Stimulated activated CD4-positive, alpha-beta T cell treated with anti-CD3 and anti-CD28 coated beads, TNF-alpha, amount 100 ng/mL, for 1 hour (primary cell): ENCODE data around the gene PHAX.
"Not testable (repeated sequence)": the region's sequence is repeated elsewhere in the genome, so short reads cannot be mapped to it uniquely, and the experiment has no call there.

ENCODE experiments used
- DNase-seq, 3 donors: peaks; one replicate each; pipeline ENCODE4 v3.0.0-alpha.2; 2020; ENCODE audit warnings: low read depth in 3 of 3, low spot score in 1 of 3

PHAX gene

GRCh38 chr5:126603402-126603991, 2.8 kb downstream of the PHAX start:
- DNase-seq: no peak

GRCh38 chr5:126605525-126605924, 4.8 kb downstream of the PHAX start:
- DNase-seq: no peak

GRCh38 chr5:126610160-126610559, 9.4 kb downstream of the PHAX start:
- DNase-seq: no peak

- DNase-seq: no peak
Measured at GRCh38 chr5:126610616-126611015, 9.9 kb downstream of the PHAX start.

DNA sequence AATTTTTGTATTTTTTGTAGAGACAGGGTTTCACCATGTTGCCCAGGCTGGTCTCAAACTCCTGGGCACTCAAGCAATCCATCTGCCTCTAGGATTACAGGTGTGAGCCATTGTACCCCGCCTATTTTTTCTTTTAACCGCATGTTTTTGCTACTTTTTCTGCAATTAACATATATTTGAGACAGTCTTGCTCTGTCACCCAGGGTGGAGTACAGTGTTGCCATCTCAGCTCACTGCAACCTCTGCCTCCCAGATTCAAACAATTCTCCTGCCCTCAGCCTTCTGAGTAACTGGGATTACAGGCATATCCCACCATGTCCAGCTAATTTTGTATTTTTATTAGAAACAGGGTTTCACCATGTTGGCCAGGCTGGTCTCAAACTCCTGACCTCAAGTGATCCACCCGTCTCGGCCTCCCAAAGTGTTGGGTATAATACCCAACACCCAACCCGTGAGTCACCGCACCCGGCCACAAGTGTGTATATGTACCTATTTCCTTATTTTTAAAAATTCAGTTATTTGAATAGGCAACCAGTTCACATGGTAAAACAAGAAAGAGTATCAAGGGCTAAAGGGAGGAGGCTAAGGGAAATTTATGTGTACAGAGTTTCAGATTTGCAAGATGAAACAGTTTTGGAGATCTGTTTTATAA, 13.3 kb downstream of the PHAX start:
- no peak for DNase-seq

DNA sequence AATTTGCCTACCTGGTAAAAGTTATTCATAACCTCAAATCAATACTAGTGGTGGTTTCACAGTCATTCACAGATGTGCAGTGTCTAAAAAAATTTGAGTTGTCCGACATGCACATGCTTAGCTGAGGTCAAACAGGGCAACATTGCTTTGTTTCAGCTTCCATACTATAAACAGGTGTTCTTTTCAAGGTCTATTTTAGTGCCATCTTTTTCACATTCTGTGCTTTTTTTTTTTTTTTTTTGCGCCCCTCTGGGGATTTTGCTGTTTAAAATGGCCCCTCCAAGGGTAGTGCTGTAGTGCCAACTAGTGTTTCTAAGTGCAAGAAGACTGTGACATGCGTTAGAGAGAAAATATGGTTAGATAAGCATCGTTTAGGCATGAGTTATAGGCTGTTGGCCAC, 14.5 kb downstream of the PHAX start:
- no peak for DNase-seq

DNA sequence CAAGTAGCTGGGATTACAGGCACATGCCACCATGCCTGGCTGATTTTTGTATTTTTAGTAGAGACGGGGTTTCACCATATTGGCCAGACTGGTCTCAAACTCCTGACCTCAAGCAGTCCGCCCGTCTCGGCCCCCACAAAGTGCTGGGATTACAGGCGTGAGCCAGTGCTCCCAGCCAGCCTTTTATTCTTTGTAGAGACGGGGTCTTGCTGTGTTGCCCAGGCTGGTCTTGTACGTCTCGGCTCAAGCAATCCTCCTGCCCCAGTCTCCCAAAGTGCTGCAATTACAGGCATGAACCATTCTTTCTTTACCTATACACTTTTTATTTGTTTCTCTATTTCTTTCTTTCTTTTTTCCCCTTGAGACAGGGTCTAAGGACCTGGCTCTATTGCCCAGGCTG, 16.9 kb downstream of the PHAX start:
- DNase-seq: not testable (repeated sequence)

DNA sequence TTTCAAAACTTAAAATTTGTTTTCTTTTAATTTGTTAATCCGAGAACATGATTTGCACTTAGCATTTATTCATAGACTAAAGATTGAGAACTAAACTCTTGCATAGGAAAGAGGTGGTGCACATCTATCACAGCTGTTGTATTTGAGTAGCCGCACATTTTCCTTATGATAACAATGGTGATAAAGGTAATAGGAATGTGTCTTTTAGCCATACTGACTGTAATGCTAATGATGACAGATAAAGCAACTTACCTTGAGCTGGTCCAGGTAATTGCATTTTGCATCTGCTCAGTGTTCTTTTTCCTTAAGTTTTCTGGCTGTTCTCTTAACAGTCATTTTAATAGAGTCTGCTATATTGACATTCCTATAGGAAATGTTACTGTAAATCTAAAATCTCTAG, 19.0 kb downstream of the PHAX start:
- no peak for DNase-seq

GRCh38 chr5:126624534-126624933, 23.8 kb downstream of the PHAX start:
- DNase-seq: no peak

- DNase-seq: no peak
Measured at GRCh38 chr5:126628102-126628501, 27.4 kb downstream of the PHAX start.

DNA sequence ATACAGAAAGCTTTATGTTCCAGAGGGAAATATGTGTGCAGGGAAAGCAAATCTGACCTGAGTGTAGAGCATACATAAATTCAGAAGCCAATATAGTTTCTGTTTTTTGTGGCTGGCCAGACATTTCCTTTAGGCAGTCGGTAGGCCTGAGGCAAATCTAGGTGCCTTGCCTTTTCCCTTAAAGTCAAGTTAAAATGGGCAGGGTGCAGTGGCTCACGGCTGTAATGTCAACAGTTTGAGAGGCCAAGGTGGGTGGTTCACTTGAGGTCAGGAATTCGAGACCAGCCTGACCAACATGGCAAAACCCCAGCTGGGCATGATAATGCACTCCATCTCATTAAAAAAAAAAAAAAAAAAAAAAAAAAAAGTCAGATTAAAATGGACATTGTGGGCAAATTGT, 31.2 kb downstream of the PHAX start:
- no peak for DNase-seq

DNA sequence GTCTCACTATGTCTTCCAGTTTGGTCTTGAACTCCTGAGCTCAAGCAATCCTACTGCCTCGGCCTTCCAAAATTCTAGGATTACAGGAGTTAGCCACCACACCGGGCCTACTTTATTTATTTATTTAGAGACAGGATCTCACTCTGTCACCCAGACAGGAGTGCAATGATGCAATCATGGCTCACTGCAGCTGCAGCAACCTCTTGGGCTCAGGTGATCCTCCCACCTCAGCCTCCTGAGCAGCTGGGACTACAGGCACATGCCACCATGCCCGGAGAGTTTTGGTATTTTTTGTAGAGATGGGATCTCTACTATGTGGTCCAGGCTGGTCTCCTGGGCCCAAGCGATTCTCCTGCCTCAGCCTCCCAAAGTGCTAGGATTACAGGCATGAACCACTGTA, 32.8 kb downstream of the PHAX start:
- no peak for DNase-seq

- no peak for DNase-seq
Measured at GRCh38 chr5:126635585-126635984, 34.8 kb downstream of the PHAX start.

DNA sequence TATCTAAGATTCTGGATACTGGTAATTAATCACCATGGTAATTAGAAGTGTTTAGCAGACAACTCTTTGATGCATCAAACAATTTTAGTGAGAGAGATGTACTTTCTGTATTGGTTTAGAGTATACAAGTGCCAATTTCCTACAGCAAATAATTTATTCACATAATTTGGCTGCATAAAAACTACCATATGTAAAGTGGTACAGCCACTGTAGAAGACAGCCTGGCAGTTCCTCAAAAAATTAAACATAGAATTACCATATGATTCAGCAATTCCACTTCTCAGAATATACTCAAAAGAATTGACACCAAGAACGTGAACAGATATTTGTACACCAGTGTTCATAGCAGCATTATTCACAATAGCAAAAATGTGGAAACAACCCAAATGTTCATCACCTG, 36.2 kb downstream of the PHAX start:
- DNase-seq: no peak

DNA sequence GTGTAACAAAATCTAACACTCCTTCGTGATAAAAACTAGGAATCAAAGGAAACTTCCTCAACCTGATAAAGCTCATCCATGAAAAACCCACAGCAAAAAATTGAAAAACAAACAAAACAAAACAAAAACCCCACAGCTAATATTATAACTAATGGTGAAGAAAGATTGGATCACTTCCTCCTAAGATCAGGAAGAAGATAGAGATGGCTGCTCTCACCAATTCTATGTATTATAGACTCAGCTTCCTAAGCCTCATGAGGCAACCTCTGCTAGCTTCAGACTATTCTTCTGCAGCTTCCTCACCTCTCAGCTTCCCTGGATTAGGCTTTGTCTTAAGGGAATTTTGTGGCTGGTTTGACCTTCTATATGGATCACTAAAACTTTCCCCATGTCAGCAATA, 40.1 kb downstream of the PHAX start:
- no peak for DNase-seq

GRCh38 chr5:126641387-126641786, 40.6 kb downstream of the PHAX start:
- DNase-seq: no peak

DNA sequence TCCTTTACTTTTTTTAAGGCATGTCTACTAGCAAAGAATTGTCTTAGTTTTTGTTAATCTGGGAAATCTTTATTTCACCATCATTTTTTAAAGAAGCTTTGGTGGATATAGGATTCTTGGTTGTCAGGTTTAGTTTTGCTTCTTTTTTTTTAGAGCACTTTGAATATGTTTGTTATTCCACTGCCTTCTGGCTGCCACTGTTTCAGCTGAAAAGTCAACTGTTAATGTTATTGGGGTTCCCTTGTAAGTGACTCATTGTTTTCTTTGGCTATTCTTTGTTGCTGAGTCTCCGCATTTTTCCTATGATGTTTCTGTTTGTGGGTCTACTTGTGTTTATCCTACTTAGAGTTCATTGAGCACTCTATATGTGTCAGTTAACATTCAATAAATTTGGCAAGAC, 44.4 kb downstream of the PHAX start:
- DNase-seq: no peak

DNA sequence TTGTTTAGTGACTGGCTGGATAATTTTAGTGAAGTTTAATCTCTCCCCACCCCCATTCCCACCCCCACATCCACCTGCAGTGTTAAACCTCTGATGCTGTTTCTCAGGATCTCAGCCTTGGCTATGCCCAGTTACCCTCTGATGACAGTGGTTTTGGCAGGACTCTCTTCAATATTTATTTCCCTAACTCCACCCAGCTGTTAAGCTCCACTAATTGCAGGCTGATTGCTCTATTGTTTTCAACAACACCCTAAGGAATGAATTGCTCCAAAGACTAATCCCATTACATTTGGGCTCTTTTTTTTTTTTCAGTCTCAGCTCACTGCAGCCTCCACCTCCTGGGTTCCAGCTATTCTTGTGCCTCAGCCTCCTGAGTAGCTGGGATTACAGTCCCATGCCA, 46.3 kb downstream of the PHAX start:
- no peak for DNase-seq

- DNase-seq: no peak
Measured at GRCh38 chr5:126648471-126648870, 47.7 kb downstream of the PHAX start.

DNA sequence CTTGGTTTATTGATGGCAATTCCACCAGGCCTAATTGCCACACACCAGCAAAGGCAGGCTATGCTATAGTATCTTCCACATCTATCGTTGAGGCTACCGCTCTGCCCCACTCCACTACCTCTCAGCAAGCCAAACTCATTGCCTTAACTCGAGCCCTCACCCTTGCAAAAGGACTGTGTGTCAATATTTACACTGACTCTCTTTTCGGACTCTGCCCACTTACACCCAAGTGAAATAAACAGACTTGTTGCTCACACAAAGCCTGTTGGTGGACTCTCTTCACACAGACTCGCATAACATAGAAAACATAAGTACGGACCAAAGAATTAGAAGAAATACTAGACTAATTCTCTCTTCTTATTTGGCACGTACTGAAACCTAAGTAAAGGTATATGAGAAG, 48.3 kb downstream of the PHAX start:
- not testable (repeated sequence) for DNase-seq

GRCh38 chr5:126649709-126650108, 49.0 kb downstream of the PHAX start:
- DNase-seq: not testable (repeated sequence)

GRCh38 chr5:126650463-126650862, 49.7 kb downstream of the PHAX start:
- no peak for DNase-seq

DNA sequence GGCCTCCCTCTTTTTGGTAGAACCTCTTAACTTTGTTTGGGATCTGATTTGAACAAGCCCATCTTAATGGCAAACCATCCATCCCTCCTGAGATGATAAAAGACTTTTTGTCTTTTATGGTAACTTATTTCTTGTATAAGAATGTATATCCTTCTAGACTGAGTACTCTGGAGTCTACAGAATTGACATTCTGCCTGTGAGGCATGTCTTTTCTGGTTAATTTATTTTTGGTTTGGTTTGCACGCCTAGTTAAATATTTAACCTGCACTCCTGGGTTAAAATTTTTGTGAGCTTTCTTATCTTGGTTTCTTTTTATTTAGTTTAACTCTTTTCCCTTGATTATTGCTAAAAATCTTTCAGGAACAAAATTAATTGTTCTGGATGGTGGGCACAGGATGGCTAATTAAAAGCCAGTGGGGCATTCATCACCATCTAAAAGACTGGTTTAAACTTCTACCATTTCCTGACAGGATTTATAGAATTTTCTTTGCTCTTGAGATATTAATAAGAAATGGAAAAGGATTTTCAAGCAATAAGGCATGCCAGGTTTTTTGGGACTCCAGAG, 50.3 kb downstream of the PHAX start:
- DNase-seq: no peak
